HepG2 (cell line): ENCODE measurements around the gene KRTAP21-1. TPM values are rescaled to one million over a fixed set of nuclear protein-coding genes. Genes with fewer than 3 reads are reported as not detected.
"Not testable (repeated sequence)": the region's sequence is repeated elsewhere in the genome, so short reads cannot be mapped to it uniquely, and the experiment has no call there.

Source experiments
- ATAC-seq: fragments of 200-7000 bp; cut with Tn5 transposase; 3 replicates; pipeline ENCODE4 v1.9.1; 2020; ENCODE audit warnings: mild to moderate bottlenecking, moderate library complexity
- Bru-seq: library from RNA; stranded (reverse); fragments of 400-500 nt; gene quantifications from one replicate; lab custom pipeline; 2021; lab: Mats Ljungman, UMichigan
- BruChase-seq, 2 experiments: library from RNA; stranded (reverse); fragments of 400-500 nt; gene quantifications; one replicate each; lab custom pipeline; 2021; lab: Mats Ljungman, UMichigan
- BruUV-seq: library from RNA; stranded (reverse); fragments of 400-500 nt; replicated peaks from 2 replicates; lab custom pipeline; 2021; lab: Mats Ljungman, UMichigan
- CTCF ChIA-PET: fragments of 300-600 bp; formaldehyde crosslinking; extraction: SDS; loops from one replicate; lab custom pipeline; 2021; ENCODE audit warnings: low total read pairs, inconsistent platforms, low intra/inter-chr PET ratio; lab: Yijun Ruan, JAX
- POLR2A ChIA-PET: fragments of 350-600 bp; sonication (Branson Sonifier 250); formaldehyde crosslinking; loops from one replicate; lab custom pipeline; 2020; ENCODE audit warnings: antibody characterized with exemption, inconsistent platforms; lab: Yijun Ruan, JAX
- DNase-seq: peaks from one replicate; pipeline ENCODE4 v3.0.0-alpha.2; 2015; ENCODE audit warnings: low spot score
- FAIRE-seq: peaks from 3 replicates; lab custom pipeline; 2011; peaks lifted over from hg19 to GRCh38; lab: Jason Lieb, UNC
- H2AFZ ChIP-seq: one replicate; pipeline ENCODE4 v1.6.1; 2011; ENCODE audit warnings: low read length, inconsistent platforms
- H3K27ac ChIP-seq: fragments of 300-600 bp; 3 replicates; pipeline ENCODE4 v1.8.0; 2011; ENCODE audit warnings: mixed run types, mild to moderate bottlenecking, mixed read lengths, low read length, inconsistent platforms; ENCODE audit not compliant: insufficient read depth; ENCODE audit errors: extremely low read length
- H3K27me3 ChIP-seq, 2 experiments: fragments of 200-600 bp in 1 of 2; 2 replicates in 1 of 2; 3 replicates in 1 of 2; pipeline versions ENCODE4 v1.6.0 to v1.8.0; 2011; ENCODE audit warnings: low read length in 2 of 2, mild to moderate bottlenecking in 2 of 2, moderate library complexity in 2 of 2, inconsistent platforms in 1 of 2; ENCODE audit not compliant: insufficient read depth in 2 of 2, control insufficient read depth in 1 of 2
- H3K36me3 ChIP-seq, 2 experiments: fragments of 200-600 bp in 1 of 2; replicated peaks in 1 of 2; 2 replicates in 1 of 2; 3 replicates in 1 of 2; pipeline versions ENCODE4 v1.5.1 to v1.8.0; 2011; ENCODE audit warnings: low read length in 2 of 2, inconsistent platforms in 1 of 2; ENCODE audit not compliant: insufficient read depth in 2 of 2, control insufficient read depth in 1 of 2
- H3K4me1 ChIP-seq: 2 replicates; pipeline ENCODE4 v1.5.1; 2012; ENCODE audit warnings: low read length, inconsistent platforms; ENCODE audit not compliant: insufficient read depth
- H3K4me2 ChIP-seq: 2 replicates; pipeline ENCODE4 v1.6.0; 2011; ENCODE audit warnings: low read depth, low read length, inconsistent platforms
- H3K4me3 ChIP-seq, 3 experiments: fragments of 200-600 bp in 1 of 3; sonication (generic), shearing (Covaris generic) in 1 of 3; replicated peaks in 1 of 3; 2 replicates each; pipeline ENCODE4 v1.5.1; 2011 to 2016; ENCODE audit warnings: low read length in 3 of 3, inconsistent platforms in 2 of 3, low read depth in 2 of 3, mild to moderate bottlenecking in 2 of 3, control low read depth in 1 of 3, mixed read lengths in 1 of 3; ENCODE audit not compliant: insufficient read depth in 1 of 3
- H3K79me2 ChIP-seq: one replicate; pipeline ENCODE4 v1.6.1; 2011; ENCODE audit warnings: low read length, inconsistent platforms; ENCODE audit not compliant: insufficient read depth
- H3K9ac ChIP-seq: 2 replicates; pipeline ENCODE4 v1.6.0; 2011; ENCODE audit warnings: mild to moderate bottlenecking, low read depth, low read length, inconsistent platforms; ENCODE audit not compliant: insufficient read depth
- H3K9me3 ChIP-seq: 2 replicates; pipeline ENCODE4 v1.5.1; 2012; ENCODE audit warnings: mild to moderate bottlenecking, low read length
- H4K20me1 ChIP-seq: 2 replicates; pipeline ENCODE4 v1.6.0; 2011; ENCODE audit warnings: inconsistent platforms, mild to moderate bottlenecking, low read length, moderate library complexity; ENCODE audit not compliant: insufficient read depth
- ATM ChIP-seq: fragments of 450-650 bp; IDR thresholded peaks from 2 replicates; pipeline ENCODE4 v1.7.1; 2017; ENCODE audit warnings: mild to moderate bottlenecking, borderline replicate concordance
- EED ChIP-seq: sonication (generic); formaldehyde crosslinking; IDR thresholded peaks from 2 replicates; pipeline ENCODE4 v1.5.0; 2020; ENCODE audit warnings: mild to moderate bottlenecking, missing genetic modification reagents
- MTA1 ChIP-seq: sonication (generic); formaldehyde crosslinking; IDR thresholded peaks from 2 replicates; pipeline ENCODE4 v1.4.0; 2020; ENCODE audit warnings: missing genetic modification reagents, mild to moderate bottlenecking, borderline replicate concordance
- POGZ ChIP-seq: sonication (generic); formaldehyde crosslinking; IDR thresholded peaks from 2 replicates; pipeline ENCODE4 v1.4.0; 2020; ENCODE audit warnings: mild to moderate bottlenecking, missing genetic modification reagents
- PRDM10 ChIP-seq: sonication (generic); formaldehyde crosslinking; IDR thresholded peaks from 2 replicates; pipeline ENCODE4 v1.4.0; 2020; ENCODE audit warnings: low read depth, missing genetic modification reagents
- THAP7 ChIP-seq: sonication (generic); formaldehyde crosslinking; IDR thresholded peaks from 2 replicates; pipeline ENCODE4 v1.8.1; 2023; ENCODE audit warnings: mild to moderate bottlenecking, missing genetic modification reagents
- ZNF615 ChIP-seq: sonication (generic); formaldehyde crosslinking; IDR thresholded peaks from 2 replicates; pipeline ENCODE4 v1.5.0; 2020; ENCODE audit warnings: mild to moderate bottlenecking, missing genetic modification reagents, borderline replicate concordance
- ZNF891 ChIP-seq: sonication (generic); formaldehyde crosslinking; IDR thresholded peaks from 2 replicates; pipeline ENCODE4 v1.5.0; 2020; ENCODE audit warnings: mild to moderate bottlenecking, missing genetic modification reagents
- ZZZ3 ChIP-seq: sonication (generic); formaldehyde crosslinking; IDR thresholded peaks from 2 replicates; pipeline ENCODE4 v1.4.0; 2020; ENCODE audit warnings: missing genetic modification reagents, mild to moderate bottlenecking, borderline replicate concordance
- WGBS: methylation state at CpG from one replicate; pipeline ENCODE4 v1.1.6; 2017; ENCODE audit warnings: low lambda C conversion rate; 5-methylcytosine and 5-hydroxymethylcytosine counted together
- in situ Hi-C: cut with HindIII; loops from 2 replicates; pipeline ENCODE4 v1.10.0; 2017; ENCODE audit warnings: low pct_unique_long_range_greater_than_20kb; ENCODE audit not compliant: extremely low pct_ligation_motif_present
- intact Hi-C: fragments of 100-400 bp; cut with micrococcal nuclease; formaldehyde crosslinking; loops from one replicate; pipeline ENCODE4 v1.10.0; 2022; ENCODE audit not compliant: unreplicated experiment
- long read RNA-seq, 2 experiments: library from RNA in 1 of 2; library from polyadenylated mRNA in 1 of 2; stranded (forward) in 1 of 2; unstranded in 1 of 2; transcript quantifications; one replicate each; pipeline ENCODE4 v2.0.0, GENCODE V29; 2019 to 2022
- polyA minus RNA-seq, 3 experiments: library from RNA; depleted of rRNA, polyadenylated mRNA; stranded (reverse); fragments of >200 nt; gene quantifications; 2 replicates each; pipeline ENCODE4 v1.2.3, GENCODE V29; 2011; ENCODE audit warnings: low replicate concordance in 1 of 3
- polyA plus RNA-seq, 8 experiments: library from polyadenylated mRNA; depleted of rRNA in 3 of 8; stranded (reverse) in 7 of 8; unstranded in 1 of 8; fragments of >200 nt; fragmentation: Illumina TruSeq in 4 of 8; extraction: Trizol in 4 of 8; gene quantifications; 2 replicates each; pipeline versions ENCODE4 v1.2.1 to v1.2.3, GENCODE V29; 2011 to 2016; ENCODE audit warnings: low read depth in 4 of 8, missing spikeins in 1 of 8, mixed read lengths in 1 of 8; ENCODE audit not compliant: insufficient read depth in 1 of 8
- total RNA-seq, 5 experiments: library from RNA; depleted of rRNA; stranded (reverse); fragments of >200 nt; fragmentation: Illumina TruSeq; extraction: Trizol; gene quantifications; 2 replicates each; pipeline ENCODE4 v1.2.3, GENCODE V29; 2016; ENCODE audit warnings: low read depth in 1 of 5

Gene KRTAP21-1
- total RNA-seq (2016; rRNA removed; fragmentation: Illumina TruSeq; extraction: Trizol) (not detected in 2 replicates), polyA plus RNA-seq (2011; rRNA removed) (not detected in 2 replicates), polyA minus RNA-seq (2011; rRNA and poly(A)+ RNA removed; ENCODE audit: low replicate concordance) (not detected in 2 replicates), Bru-seq, nascent RNA (not detected), BruChase-seq, experiment 1, labeled RNA remaining after a 6-hour chase (not detected), BruChase-seq, experiment 2, labeled RNA remaining after a 2-hour chase (not detected)
- total RNA-seq (2016; cell fraction: cytosol; rRNA removed; fragmentation: Illumina TruSeq; extraction: Trizol; ENCODE audit: low read depth) = not detected in 2 replicates
- not detected in 2 replicates for total RNA-seq (2016; cell fraction: insoluble cytoplasmic fraction; rRNA removed; fragmentation: Illumina TruSeq; extraction: Trizol)
- not detected in 2 replicates for total RNA-seq (2016; cell fraction: membrane; rRNA removed; fragmentation: Illumina TruSeq; extraction: Trizol)
- not detected in 2 replicates for total RNA-seq (2016; cell fraction: nucleus; rRNA removed; fragmentation: Illumina TruSeq; extraction: Trizol)
- polyA plus RNA-seq (2011; cell fraction: cytosol; rRNA removed) = not detected in 2 replicates
- not detected in 2 replicates for polyA plus RNA-seq (2011; cell fraction: nucleus; rRNA removed)
- not detected in 2 replicates for polyA plus RNA-seq (2012)
- not detected in 2 replicates for polyA plus RNA-seq (2016; cell fraction: cytosol; fragmentation: Illumina TruSeq; extraction: Trizol; ENCODE audit: low read depth)
- not detected in 2 replicates for polyA plus RNA-seq (2016; cell fraction: insoluble cytoplasmic fraction; fragmentation: Illumina TruSeq; extraction: Trizol; ENCODE audit: low read depth)
- not detected in 2 replicates for polyA plus RNA-seq (2016; cell fraction: membrane; fragmentation: Illumina TruSeq; extraction: Trizol; ENCODE audit: low read depth)
- not detected in 2 replicates for polyA plus RNA-seq (2016; cell fraction: nucleus; fragmentation: Illumina TruSeq; extraction: Trizol; ENCODE audit: insufficient read depth, low read depth)
- not detected in 2 replicates for polyA minus RNA-seq (2011; cell fraction: cytosol; rRNA and poly(A)+ RNA removed)
- not detected in 2 replicates for polyA minus RNA-seq (2011; cell fraction: nucleus; rRNA and poly(A)+ RNA removed)
- long read RNA-seq, experiment 1 = 0 reads
- long read RNA-seq, experiment 2 = 0 reads

- H4K20me1 ChIP-seq, POLR2A ChIA-PET, H3K4me3 ChIP-seq, intact Hi-C loops, FAIRE-seq, H3K9ac ChIP-seq, H3K4me1 ChIP-seq, CTCF ChIA-PET, in situ Hi-C loops, H3K36me3 ChIP-seq, H3K27ac ChIP-seq, H3K79me2 ChIP-seq, H2AFZ ChIP-seq, H3K27me3 ChIP-seq, ATAC-seq, DNase-seq, BruUV-seq, H3K4me2 ChIP-seq: not testable (repeated sequence)
- whole genome bisulfite sequencing = 67% methylated on average over 2 of the region's 2 CpGs
- H3K9me3 ChIP-seq = peaks cover 97% of the 10 kb centered on the region
Measured at GRCh38 chr21:30755328-30755727, at the start of gene KRTAP21-1. KRTAP21-1 (minus strand) TSS chr21:30755428; CDS start chr21:30755378, 50 bp downstream.

GRCh38 chr21:30800605-30801004, 45.4 kb upstream of the KRTAP21-1 start:
- H2AFZ ChIP-seq = no peak overlapping the region
- no peaks in the 10 kb centered on the region for H4K20me1 ChIP-seq
- POLR2A ChIA-PET = no interaction called here
- ATAC-seq (no peak), FAIRE-seq (no peak), DNase-seq (no peak)
- CTCF ChIA-PET = no interaction called here
- H3K4me2 ChIP-seq = no peak overlapping the region
- peaks cover 73% of the 10 kb centered on the region for H3K9me3 ChIP-seq
- no TSS peak for BruUV-seq
- H3K36me3 ChIP-seq = no peaks in the 10 kb centered on the region
- no peaks in the 10 kb centered on the region for H3K79me2 ChIP-seq
- no peak overlapping the region for H3K27ac ChIP-seq
- intact Hi-C loops (no loop called here), in situ Hi-C loops (no loop called here)
- 5% methylated on average over 1 of the region's 1 CpG for WGBS
- H3K9ac ChIP-seq = no peak overlapping the region
- no peaks in the 10 kb centered on the region for H3K4me1 ChIP-seq
- no peaks in the 10 kb centered on the region; a peak in 1 of 5 replicates for H3K27me3 ChIP-seq
- no peak overlapping the region for H3K4me3 ChIP-seq
- TF ChIP-seq ZNF615 (CRISPR knock-in tag) = no peak
- TF ChIP-seq EED = no peak
- no peak for TF ChIP-seq ATM
- TF ChIP-seq POGZ (CRISPR knock-in tag) = no peak
- TF ChIP-seq MTA1 (CRISPR knock-in tag) = no peak
- no peak for TF ChIP-seq ZZZ3 (CRISPR knock-in tag)
- no peak for TF ChIP-seq ZNF891 (CRISPR knock-in tag)
- no peak for TF ChIP-seq THAP7 (CRISPR knock-in tag)
- TF ChIP-seq PRDM10 (CRISPR knock-in tag) = no peak
